Measurements from ENCODE around the gene PTGR3.

Gene PTGR3, protein sequence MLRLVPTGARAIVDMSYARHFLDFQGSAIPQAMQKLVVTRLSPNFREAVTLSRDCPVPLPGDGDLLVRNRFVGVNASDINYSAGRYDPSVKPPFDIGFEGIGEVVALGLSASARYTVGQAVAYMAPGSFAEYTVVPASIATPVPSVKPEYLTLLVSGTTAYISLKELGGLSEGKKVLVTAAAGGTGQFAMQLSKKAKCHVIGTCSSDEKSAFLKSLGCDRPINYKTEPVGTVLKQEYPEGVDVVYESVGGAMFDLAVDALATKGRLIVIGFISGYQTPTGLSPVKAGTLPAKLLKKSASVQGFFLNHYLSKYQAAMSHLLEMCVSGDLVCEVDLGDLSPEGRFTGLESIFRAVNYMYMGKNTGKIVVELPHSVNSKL

DNA sequence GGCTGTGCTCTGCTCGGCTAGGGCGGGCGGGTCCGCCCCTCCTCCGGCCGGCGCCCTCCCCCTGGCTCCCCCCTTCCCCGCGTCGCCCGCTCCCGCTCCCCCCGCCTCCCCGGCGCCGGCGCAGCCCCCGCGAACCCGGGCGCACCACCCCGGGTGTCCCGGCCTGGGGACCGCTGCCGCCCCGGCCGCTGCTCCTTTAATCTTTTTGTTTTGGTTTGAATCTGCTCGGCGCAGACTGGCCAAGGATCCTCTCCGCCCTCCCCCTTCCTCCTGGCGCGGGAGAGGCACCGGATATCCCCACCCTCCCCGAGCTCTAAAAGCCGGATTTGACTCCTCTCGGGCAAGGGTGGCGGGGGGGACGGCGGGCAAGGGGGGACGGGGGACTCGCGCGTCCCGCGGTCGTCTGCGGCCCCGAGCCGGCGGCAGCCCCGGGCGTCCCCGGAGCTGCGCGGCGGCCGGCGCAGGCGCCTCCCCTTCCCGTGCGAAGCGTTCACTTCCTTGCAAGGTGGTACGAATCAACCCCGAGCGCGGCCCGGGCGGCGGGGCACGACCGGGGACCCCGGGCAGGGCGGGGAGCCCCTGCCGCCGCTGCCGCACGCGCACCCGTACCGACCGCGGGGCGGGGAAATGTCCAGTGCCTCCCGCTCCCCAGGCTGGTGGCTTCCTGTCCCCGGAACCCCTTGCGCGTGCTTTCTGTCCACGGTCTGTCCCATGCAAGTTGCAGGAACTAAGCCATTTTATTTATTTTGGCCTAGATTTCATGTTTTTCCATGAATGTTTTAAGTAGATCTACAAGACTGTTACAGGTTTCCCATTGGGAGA is at the start of gene PTGR3:
Gene PTGR3 (minus strand): TSS at position 11 of the 822 bp plus-strand sequence. CDS start 81 bp downstream, outside the sequence.
- Mint-ChIP-seq H3K27me3 (ENCODE audit: low read depth, poor library complexity) (peaks cover 6% of the 10 kb centered on the region), H3K36me3 (ENCODE audit: low read depth) (no peaks in the 10 kb centered on the region), H3K4me3 (peak within 1 kb of the TSS; percentile 98), H3K27ac (peak within 1 kb of the TSS; percentile 99), H3K4me1 (peaks cover 60% of the 10 kb centered on the region), H3K9me3 (no peaks in the 10 kb centered on the region)
- DNase-seq = peak; percentile 74
- TF ChIP-seq, protein P1, sequence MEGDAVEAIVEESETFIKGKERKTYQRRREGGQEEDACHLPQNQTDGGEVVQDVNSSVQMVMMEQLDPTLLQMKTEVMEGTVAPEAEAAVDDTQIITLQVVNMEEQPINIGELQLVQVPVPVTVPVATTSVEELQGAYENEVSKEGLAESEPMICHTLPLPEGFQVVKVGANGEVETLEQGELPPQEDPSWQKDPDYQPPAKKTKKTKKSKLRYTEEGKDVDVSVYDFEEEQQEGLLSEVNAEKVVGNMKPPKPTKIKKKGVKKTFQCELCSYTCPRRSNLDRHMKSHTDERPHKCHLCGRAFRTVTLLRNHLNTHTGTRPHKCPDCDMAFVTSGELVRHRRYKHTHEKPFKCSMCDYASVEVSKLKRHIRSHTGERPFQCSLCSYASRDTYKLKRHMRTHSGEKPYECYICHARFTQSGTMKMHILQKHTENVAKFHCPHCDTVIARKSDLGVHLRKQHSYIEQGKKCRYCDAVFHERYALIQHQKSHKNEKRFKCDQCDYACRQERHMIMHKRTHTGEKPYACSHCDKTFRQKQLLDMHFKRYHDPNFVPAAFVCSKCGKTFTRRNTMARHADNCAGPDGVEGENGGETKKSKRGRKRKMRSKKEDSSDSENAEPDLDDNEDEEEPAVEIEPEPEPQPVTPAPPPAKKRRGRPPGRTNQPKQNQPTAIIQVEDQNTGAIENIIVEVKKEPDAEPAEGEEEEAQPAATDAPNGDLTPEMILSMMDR (IDR thresholded peaks at IDR 0.05) = no peak

DNA sequence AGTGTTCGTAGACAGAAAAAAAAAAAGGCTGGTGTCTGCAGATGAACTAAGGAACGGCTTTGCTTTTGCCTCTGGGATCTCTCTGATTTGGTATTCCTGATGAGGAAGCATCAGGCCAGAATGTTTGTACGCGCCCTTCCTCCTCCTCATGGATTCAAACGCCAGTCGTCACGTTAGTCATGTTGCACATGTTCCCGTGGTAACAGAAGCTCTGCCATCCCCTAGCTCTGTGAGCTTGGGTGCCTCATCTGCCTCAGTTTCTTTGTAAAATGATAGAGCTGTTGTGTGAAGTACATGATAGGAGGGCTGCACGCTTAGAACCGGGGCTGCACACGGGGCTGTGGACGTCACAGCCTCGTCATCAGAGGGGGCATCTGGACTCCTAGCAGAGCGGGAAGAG is 48.7 kb upstream of the PTGR3 start:
- Mint-ChIP-seq H3K4me1 (peaks cover 70% of the 10 kb centered on the region), H3K36me3 (ENCODE audit: low read depth) (peaks cover 29% of the 10 kb centered on the region), H3K9me3 (no peaks in the 10 kb centered on the region), H3K27me3 (ENCODE audit: low read depth, poor library complexity) (no peaks in the 10 kb centered on the region), H3K4me3 (no peak overlapping the region), H3K27ac (peak overlapping the region; percentile 38)
- TF ChIP-seq, protein P1 (IDR thresholded peaks at IDR 0.05) = no peak
- no peak for DNase-seq

DNA sequence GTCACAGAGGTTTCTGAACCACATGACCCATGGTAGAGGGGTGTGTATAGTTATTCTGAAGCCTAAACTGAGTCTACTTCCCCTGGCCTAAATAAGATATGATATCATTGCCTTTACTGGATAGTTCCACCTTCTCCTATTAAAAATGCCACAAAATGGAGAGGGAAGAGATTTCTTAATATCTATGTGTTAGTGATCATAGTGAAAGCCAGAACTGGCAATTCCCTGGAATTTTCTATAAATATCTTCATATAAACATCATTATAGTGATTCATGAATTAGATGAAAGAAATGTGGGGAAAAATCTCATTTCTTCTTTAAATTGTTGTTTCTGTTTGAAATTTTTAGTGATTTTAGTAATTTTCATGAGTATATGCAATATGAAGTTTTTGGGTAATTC is 47.4 kb upstream of the PTGR3 start:
- no peak for DNase-seq
- Mint-ChIP-seq H3K9me3 (no peaks in the 10 kb centered on the region), H3K4me3 (no peak overlapping the region), H3K27me3 (ENCODE audit: low read depth, poor library complexity) (no peaks in the 10 kb centered on the region), H3K4me1 (peaks cover 70% of the 10 kb centered on the region), H3K27ac (no peak overlapping the region), H3K36me3 (ENCODE audit: low read depth) (peaks cover 20% of the 10 kb centered on the region)
- TF ChIP-seq, protein P1 (IDR thresholded peaks at IDR 0.05) = no peak

DNA sequence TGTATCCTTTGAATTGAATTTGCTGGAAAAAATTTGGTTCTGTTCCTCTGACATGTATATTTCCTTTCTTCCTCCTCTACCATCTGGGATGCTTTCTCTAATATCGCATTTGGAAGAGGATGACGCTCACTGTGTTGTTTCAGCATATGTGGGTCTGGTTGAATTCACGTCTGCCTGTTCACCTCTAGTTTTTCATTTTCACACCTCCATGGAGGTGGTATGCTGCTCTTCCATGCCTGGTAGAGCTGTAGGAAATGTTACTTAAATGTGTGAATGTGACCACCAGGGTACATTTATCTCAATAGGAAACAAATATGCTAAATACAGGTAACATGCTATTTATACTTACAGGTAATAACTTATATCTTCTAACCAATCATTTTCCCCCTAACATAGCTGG is 46.2 kb upstream of the PTGR3 start:
- no peak for DNase-seq
- peaks cover 67% of the 10 kb centered on the region for H3K4me1 Mint-ChIP-seq

DNA sequence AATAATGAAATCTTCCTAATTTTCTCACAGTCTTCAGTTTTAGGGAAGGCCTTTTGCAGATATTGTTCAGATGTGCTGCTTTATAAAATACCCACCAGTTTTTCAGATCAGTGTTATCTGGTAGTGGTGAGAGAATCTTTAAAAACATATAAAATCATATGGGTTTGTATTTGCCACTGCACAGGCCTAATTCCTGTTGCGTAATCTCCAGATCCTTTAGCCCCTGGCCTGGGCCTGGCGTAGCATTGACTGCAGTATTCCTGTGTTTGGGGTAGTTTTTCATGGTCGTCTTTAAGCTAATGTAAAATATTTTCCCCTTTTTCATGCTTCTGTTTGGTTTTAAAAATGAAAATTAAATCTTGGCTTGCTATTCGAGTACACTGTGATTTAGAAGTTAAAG is 44.8 kb upstream of the PTGR3 start:
- no peaks in the 10 kb centered on the region for H3K36me3 Mint-ChIP-seq (ENCODE audit: low read depth)
- no peak overlapping the region for H3K4me3 Mint-ChIP-seq
- H3K27me3 Mint-ChIP-seq (ENCODE audit: low read depth, poor library complexity) = no peaks in the 10 kb centered on the region
- peaks cover 72% of the 10 kb centered on the region for H3K4me1 Mint-ChIP-seq
- TF ChIP-seq, protein P1 (IDR thresholded peaks at IDR 0.05) = no peak
- no peaks in the 10 kb centered on the region for H3K9me3 Mint-ChIP-seq
- H3K27ac Mint-ChIP-seq = peak overlapping the region; percentile 96
- no peak for DNase-seq

More for the DNA sequence above, 46.2 kb upstream of the PTGR3 start:
- no peaks in the 10 kb centered on the region for H3K27me3 Mint-ChIP-seq (ENCODE audit: low read depth, poor library complexity)
- H3K4me3 Mint-ChIP-seq = no peak overlapping the region
- H3K27ac Mint-ChIP-seq = no peak overlapping the region
- TF ChIP-seq, protein P1 (IDR thresholded peaks at IDR 0.05) = no peak
- H3K9me3 Mint-ChIP-seq = no peaks in the 10 kb centered on the region
- H3K36me3 Mint-ChIP-seq (ENCODE audit: low read depth) = peaks cover 7% of the 10 kb centered on the region

Data from nephron progenitor cell (in vitro differentiated cells).